ENCODE data around the gene WWOX. TPM values are rescaled to one million over a fixed set of nuclear protein-coding genes. Genes with fewer than 3 reads are reported as not detected.

WWOX gene
- total RNA-seq, 1 donor from 2014 or later = 12.6 TPM

GRCh38 chr16:79137426-79137939 is 1038.0 kb downstream of the WWOX start:
- FAIRE-seq (no peak), DNase-seq (ENCODE audit: low read depth) (no peak)
- H3K27me3 ChIP-seq (ENCODE audit: control insufficient read depth, insufficient read depth, low read length) = no peaks in the 10 kb centered on the region
- TF ChIP-seq CTCF (IDR thresholded peaks at IDR 0.05; ENCODE audit: insufficient read depth, low read length, severe bottlenecking) = no peak
- H3K36me3 ChIP-seq (ENCODE audit: control insufficient read depth, insufficient read depth, low read length) = no peaks in the 10 kb centered on the region
- no peak overlapping the region for H3K4me3 ChIP-seq (ENCODE audit: low read depth, low read length)

- H3K4me3 ChIP-seq (ENCODE audit: low read depth, low read length) = no peak overlapping the region
- no peak for TF ChIP-seq CTCF (IDR thresholded peaks at IDR 0.05; ENCODE audit: insufficient read depth, low read length, severe bottlenecking)
- no peak for DNase-seq (ENCODE audit: low read depth)
Observed at GRCh38 chr16:79139799-79140198, 1040.3 kb downstream of the WWOX start.

GRCh38 chr16:79143026-79143425 is 1043.6 kb downstream of the WWOX start:
- DNase-seq (ENCODE audit: low read depth) (no peak), FAIRE-seq (no peak)
- TF ChIP-seq CTCF (IDR thresholded peaks at IDR 0.05; ENCODE audit: insufficient read depth, low read length, severe bottlenecking) = no peak
- Histone ChIP-seq H3K27me3 (ENCODE audit: control insufficient read depth, insufficient read depth, low read length) (no peaks in the 10 kb centered on the region), H3K36me3 (ENCODE audit: control insufficient read depth, insufficient read depth, low read length) (no peaks in the 10 kb centered on the region), H3K4me3 (ENCODE audit: low read depth, low read length) (no peak overlapping the region)

More at GRCh38 chr16:79139799-79140198, 1040.3 kb downstream of the WWOX start:
- no peak for FAIRE-seq
- H3K27me3 ChIP-seq (ENCODE audit: control insufficient read depth, insufficient read depth, low read length) = no peaks in the 10 kb centered on the region
- no peaks in the 10 kb centered on the region for H3K36me3 ChIP-seq (ENCODE audit: control insufficient read depth, insufficient read depth, low read length)

GRCh38 chr16:79150151-79150550 is 1050.7 kb downstream of the WWOX start:
- TF ChIP-seq CTCF (IDR thresholded peaks at IDR 0.05; ENCODE audit: insufficient read depth, low read length, severe bottlenecking) = no peak
- no peaks in the 10 kb centered on the region for H3K36me3 ChIP-seq (ENCODE audit: control insufficient read depth, insufficient read depth, low read length)
- DNase-seq (ENCODE audit: low read depth) (no peak), FAIRE-seq (no peak)
- H3K27me3 ChIP-seq (ENCODE audit: control insufficient read depth, insufficient read depth, low read length) = no peaks in the 10 kb centered on the region
- H3K4me3 ChIP-seq (ENCODE audit: low read depth, low read length) = no peak overlapping the region

- no peak for FAIRE-seq
- DNase-seq (ENCODE audit: low read depth) = no peak
- H3K4me3 ChIP-seq (ENCODE audit: low read depth, low read length) = no peak overlapping the region
- no peaks in the 10 kb centered on the region for H3K27me3 ChIP-seq (ENCODE audit: control insufficient read depth, insufficient read depth, low read length)
- no peak for TF ChIP-seq CTCF (IDR thresholded peaks at IDR 0.05; ENCODE audit: insufficient read depth, low read length, severe bottlenecking)
- H3K36me3 ChIP-seq (ENCODE audit: control insufficient read depth, insufficient read depth, low read length) = no peaks in the 10 kb centered on the region
Observed at GRCh38 chr16:79150632-79151310, 1051.3 kb downstream of the WWOX start.

GRCh38 chr16:79154086-79154485 is 1054.6 kb downstream of the WWOX start:
- FAIRE-seq = no peak
- Histone ChIP-seq H3K36me3 (ENCODE audit: control insufficient read depth, insufficient read depth, low read length) (no peaks in the 10 kb centered on the region), H3K4me3 (ENCODE audit: low read depth, low read length) (no peak overlapping the region), H3K27me3 (ENCODE audit: control insufficient read depth, insufficient read depth, low read length) (no peaks in the 10 kb centered on the region)
- TF ChIP-seq CTCF (IDR thresholded peaks at IDR 0.05; ENCODE audit: insufficient read depth, low read length, severe bottlenecking) = no peak
- DNase-seq (ENCODE audit: low read depth) = no peak

All from bronchial epithelial cell (primary cell).